ENCODE measurements around the gene GAS7. TPM values are rescaled to one million over a fixed set of nuclear protein-coding genes. Genes with fewer than 3 reads are reported as not detected.
A peak's percentile ranks its signal among the peaks of the same experiment; 100 is the strongest.

GAS7 gene
- total RNA-seq, 1 donor from 2014 or later = 8.5 TPM

- Mint-ChIP-seq H3K27ac (ENCODE audit: unreplicated experiment) (no peak overlapping the region), H3K4me3 (ENCODE audit: unreplicated experiment) (no peak overlapping the region), H3K27me3 (ENCODE audit: low read depth, unreplicated experiment) (no peaks in the 10 kb centered on the region), H3K4me1 (ENCODE audit: low read depth, unreplicated experiment) (peaks cover 3% of the 10 kb centered on the region), H3K9me3 (ENCODE audit: unreplicated experiment) (no peaks in the 10 kb centered on the region), H3K36me3 (ENCODE audit: low read depth, unreplicated experiment) (no peaks in the 10 kb centered on the region)
- H3K9ac ChIP-seq (ENCODE audit: low read length) = no peak overlapping the region
- no peaks in the 10 kb centered on the region for H3K27me3 ChIP-seq (ENCODE audit: insufficient read depth, low read length)
- no peaks in the 10 kb centered on the region for H3K79me2 ChIP-seq (ENCODE audit: insufficient read depth, low read length)
- no peak overlapping the region for H3K27ac ChIP-seq (ENCODE audit: low read depth, low read length)
- no peaks in the 10 kb centered on the region for H3K36me3 ChIP-seq (ENCODE audit: insufficient read depth, low read length)
- H3K4me1 ChIP-seq (ENCODE audit: insufficient read depth, low read length) = no peaks in the 10 kb centered on the region
- TF ChIP-seq, protein P1, sequence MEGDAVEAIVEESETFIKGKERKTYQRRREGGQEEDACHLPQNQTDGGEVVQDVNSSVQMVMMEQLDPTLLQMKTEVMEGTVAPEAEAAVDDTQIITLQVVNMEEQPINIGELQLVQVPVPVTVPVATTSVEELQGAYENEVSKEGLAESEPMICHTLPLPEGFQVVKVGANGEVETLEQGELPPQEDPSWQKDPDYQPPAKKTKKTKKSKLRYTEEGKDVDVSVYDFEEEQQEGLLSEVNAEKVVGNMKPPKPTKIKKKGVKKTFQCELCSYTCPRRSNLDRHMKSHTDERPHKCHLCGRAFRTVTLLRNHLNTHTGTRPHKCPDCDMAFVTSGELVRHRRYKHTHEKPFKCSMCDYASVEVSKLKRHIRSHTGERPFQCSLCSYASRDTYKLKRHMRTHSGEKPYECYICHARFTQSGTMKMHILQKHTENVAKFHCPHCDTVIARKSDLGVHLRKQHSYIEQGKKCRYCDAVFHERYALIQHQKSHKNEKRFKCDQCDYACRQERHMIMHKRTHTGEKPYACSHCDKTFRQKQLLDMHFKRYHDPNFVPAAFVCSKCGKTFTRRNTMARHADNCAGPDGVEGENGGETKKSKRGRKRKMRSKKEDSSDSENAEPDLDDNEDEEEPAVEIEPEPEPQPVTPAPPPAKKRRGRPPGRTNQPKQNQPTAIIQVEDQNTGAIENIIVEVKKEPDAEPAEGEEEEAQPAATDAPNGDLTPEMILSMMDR (IDR thresholded peaks at IDR 0.05; ENCODE audit: insufficient read depth, low read depth, low read length) = no peak
- TF ChIP-seq EZH2 (IDR thresholded peaks at IDR 0.05; ENCODE audit: insufficient read depth, low read length) = no peak
- DNase-seq (ENCODE audit: low read depth) (no peak), FAIRE-seq (no peak)
- no peak overlapping the region for H3K4me2 ChIP-seq (ENCODE audit: low read length)
- no peaks in the 10 kb centered on the region for H3K9me3 ChIP-seq (ENCODE audit: insufficient read depth, low read depth, low read length)
- no peak overlapping the region for H3K4me3 ChIP-seq (ENCODE audit: insufficient read depth, low read depth, low read length)
- H4K20me1 ChIP-seq (ENCODE audit: insufficient read depth, low read length) = no peaks in the 10 kb centered on the region
- H2AFZ ChIP-seq (ENCODE audit: low read depth, low read length) = no peak overlapping the region
Measured at GRCh38 chr17:10041916-10042588, 156.4 kb downstream of the GAS7 start.

- no peak for TF ChIP-seq EZH2 (IDR thresholded peaks at IDR 0.05; ENCODE audit: insufficient read depth, low read length)
- TF ChIP-seq, protein P1 (IDR thresholded peaks at IDR 0.05; ENCODE audit: insufficient read depth, low read depth, low read length) = no peak
- H3K27ac ChIP-seq (ENCODE audit: low read depth, low read length) = no peak overlapping the region
- H3K4me1 Mint-ChIP-seq (ENCODE audit: low read depth, unreplicated experiment) = peaks cover 7% of the 10 kb centered on the region
- H3K9me3 Mint-ChIP-seq (ENCODE audit: unreplicated experiment) = no peaks in the 10 kb centered on the region
- no peaks in the 10 kb centered on the region for H3K36me3 Mint-ChIP-seq (ENCODE audit: low read depth, unreplicated experiment)
- no peaks in the 10 kb centered on the region for H3K4me1 ChIP-seq (ENCODE audit: insufficient read depth, low read length)
- H3K79me2 ChIP-seq (ENCODE audit: insufficient read depth, low read length) = no peaks in the 10 kb centered on the region
- H4K20me1 ChIP-seq (ENCODE audit: insufficient read depth, low read length) = no peaks in the 10 kb centered on the region
- no peaks in the 10 kb centered on the region for H3K27me3 ChIP-seq (ENCODE audit: insufficient read depth, low read length)
- H3K9me3 ChIP-seq (ENCODE audit: insufficient read depth, low read depth, low read length) = no peaks in the 10 kb centered on the region
- H3K4me3 ChIP-seq (ENCODE audit: insufficient read depth, low read depth, low read length) = no peak overlapping the region
- FAIRE-seq = no peak
- no peak for DNase-seq (ENCODE audit: low read depth)
- H3K27ac Mint-ChIP-seq (ENCODE audit: unreplicated experiment) = peak overlapping the region; percentile 20
- H3K4me2 ChIP-seq (ENCODE audit: low read length) = no peak overlapping the region
- H2AFZ ChIP-seq (ENCODE audit: low read depth, low read length) = no peak overlapping the region
- no peak overlapping the region for H3K9ac ChIP-seq (ENCODE audit: low read length)
- H3K27me3 Mint-ChIP-seq (ENCODE audit: low read depth, unreplicated experiment) = no peaks in the 10 kb centered on the region
- H3K4me3 Mint-ChIP-seq (ENCODE audit: unreplicated experiment) = no peak overlapping the region
- H3K36me3 ChIP-seq (ENCODE audit: insufficient read depth, low read length) = no peaks in the 10 kb centered on the region
Measured at GRCh38 chr17:10041287-10041612, 157.2 kb downstream of the GAS7 start.

DNA sequence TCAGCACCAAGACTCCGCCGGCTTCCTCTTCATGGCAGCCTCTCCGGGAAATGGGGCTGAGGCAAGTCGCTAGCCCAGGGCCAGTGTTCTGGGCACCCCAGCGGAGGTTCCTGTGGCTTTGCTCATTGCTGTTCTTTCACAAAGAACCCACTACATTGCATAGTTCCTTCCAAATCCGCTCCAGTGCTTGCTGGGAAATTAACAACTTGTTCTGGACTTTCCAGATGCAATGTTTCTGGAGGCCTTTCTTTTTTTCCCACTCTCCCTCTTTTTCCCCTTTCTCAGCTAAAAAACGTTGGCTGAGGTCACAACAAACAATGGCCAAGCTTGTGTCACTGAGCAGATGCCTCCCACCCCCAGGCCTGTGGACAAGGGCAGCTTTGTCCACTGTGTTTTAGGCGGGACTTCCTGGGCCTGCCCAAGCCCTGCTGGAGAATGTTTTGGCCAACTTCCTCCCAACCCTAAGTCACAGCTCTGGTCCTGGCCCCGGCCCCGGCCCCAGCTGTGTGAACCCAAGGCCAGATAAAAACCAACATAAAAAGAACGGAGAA lies 161.8 kb downstream of the GAS7 start:
- no peak overlapping the region for H3K4me3 ChIP-seq (ENCODE audit: insufficient read depth, low read depth, low read length)
- no peaks in the 10 kb centered on the region for H3K9me3 Mint-ChIP-seq (ENCODE audit: unreplicated experiment)
- no peak overlapping the region for H3K4me2 ChIP-seq (ENCODE audit: low read length)
- no peak overlapping the region for H2AFZ ChIP-seq (ENCODE audit: low read depth, low read length)
- no peaks in the 10 kb centered on the region for H3K79me2 ChIP-seq (ENCODE audit: insufficient read depth, low read length)
- no peaks in the 10 kb centered on the region for H3K27me3 ChIP-seq (ENCODE audit: insufficient read depth, low read length)
- H3K36me3 ChIP-seq (ENCODE audit: insufficient read depth, low read length) = no peaks in the 10 kb centered on the region
- H3K9ac ChIP-seq (ENCODE audit: low read length) = no peak overlapping the region
- FAIRE-seq (no peak), DNase-seq (ENCODE audit: low read depth) (no peak)
- no peaks in the 10 kb centered on the region for H3K27me3 Mint-ChIP-seq (ENCODE audit: low read depth, unreplicated experiment)
- no peaks in the 10 kb centered on the region for H3K9me3 ChIP-seq (ENCODE audit: insufficient read depth, low read depth, low read length)
- H3K27ac Mint-ChIP-seq (ENCODE audit: unreplicated experiment) = no peak overlapping the region
- no peak for TF ChIP-seq EZH2 (IDR thresholded peaks at IDR 0.05; ENCODE audit: insufficient read depth, low read length)
- TF ChIP-seq, protein P1 (IDR thresholded peaks at IDR 0.05; ENCODE audit: insufficient read depth, low read depth, low read length) = no peak
- H3K36me3 Mint-ChIP-seq (ENCODE audit: low read depth, unreplicated experiment) = no peaks in the 10 kb centered on the region
- no peaks in the 10 kb centered on the region for H4K20me1 ChIP-seq (ENCODE audit: insufficient read depth, low read length)
- H3K4me3 Mint-ChIP-seq (ENCODE audit: unreplicated experiment) = no peak overlapping the region
- no peaks in the 10 kb centered on the region for H3K4me1 ChIP-seq (ENCODE audit: insufficient read depth, low read length)
- peaks cover 13% of the 10 kb centered on the region for H3K4me1 Mint-ChIP-seq (ENCODE audit: low read depth, unreplicated experiment)
- H3K27ac ChIP-seq (ENCODE audit: low read depth, low read length) = no peak overlapping the region
